PFSK-1 (cell line): ENCODE results near the gene SBK3. TPM values are rescaled to one million over a fixed set of nuclear protein-coding genes. Genes with fewer than 3 reads are reported as not detected.

Experiments used
- FOXP2 ChIP-seq: optimal IDR thresholded peaks from 2 replicates; pipeline ENCODE3; 2011; ENCODE audit warnings: borderline replicate concordance, control low read depth, inconsistent platforms; ENCODE audit not compliant: insufficient read depth; ENCODE audit errors: extremely low read length, extremely low read depth
- POLR2AphosphoS5 ChIP-seq: IDR thresholded peaks from 2 replicates; pipeline ENCODE4 v1.6.1; 2012; ENCODE audit warnings: low read depth, mild to moderate bottlenecking, control low read depth, low read length, moderate library complexity
- REST ChIP-seq, 2 experiments: IDR thresholded peaks; 2 replicates each; pipeline versions ENCODE4 v1.6.1 to v1.8.0; 2011 to 2012; ENCODE audit warnings: low read depth in 2 of 2, low read length in 2 of 2, control low read depth in 1 of 2, inconsistent platforms in 1 of 2, mild to moderate bottlenecking in 1 of 2, moderate library complexity in 1 of 2; ENCODE audit not compliant: insufficient read depth in 1 of 2
- SIN3A ChIP-seq: IDR thresholded peaks from 2 replicates; pipeline ENCODE4 v1.6.1; 2012; ENCODE audit warnings: mild to moderate bottlenecking, low read length, moderate library complexity, borderline replicate concordance; ENCODE audit not compliant: insufficient read depth
- TAF1 ChIP-seq: IDR thresholded peaks from 2 replicates; pipeline ENCODE4 v1.6.1; 2012; ENCODE audit warnings: low read length, control low read depth, borderline replicate concordance; ENCODE audit not compliant: insufficient read depth
- polyA plus RNA-seq: library from polyadenylated mRNA; unstranded; fragments of >200 nt; gene quantifications from one replicate; pipeline ENCODE4 v1.2.1, GENCODE V29; 2012; ENCODE audit warnings: low read depth, missing spikeins; ENCODE audit not compliant: insufficient read length

SBK3 gene
- polyA plus RNA-seq = 0.44 TPM

GRCh38 chr19:55545443-55545842, at the start of gene SBK3:
Gene SBK3 (minus strand): TSS chr19:55545543. CDS start chr19:55545543, 0 bp downstream.
- no peak for TF ChIP-seq FOXP2
- TF ChIP-seq SIN3A = no peak
- no peak for TF ChIP-seq POLR2AphosphoS5
- TF ChIP-seq TAF1 = no peak
- TF ChIP-seq REST (IDR thresholded peaks at IDR 0.05; ENCODE audit: insufficient read depth in 1 of 2, low read depth in 2 of 2, low read length in 2 of 2) = no peak

GRCh38 chr19:55593096-55593772, 47.9 kb upstream of the SBK3 start:
- TF ChIP-seq TAF1 (no peak), FOXP2 (no peak), SIN3A (no peak), POLR2AphosphoS5 (no peak), REST (IDR thresholded peaks at IDR 0.05; ENCODE audit: insufficient read depth in 1 of 2, low read depth in 2 of 2, low read length in 2 of 2) (no peak)

GRCh38 chr19:55592391-55593090, 47.2 kb upstream of the SBK3 start:
- TF ChIP-seq FOXP2 (no peak), REST (IDR thresholded peaks at IDR 0.05; ENCODE audit: insufficient read depth in 1 of 2, low read depth in 2 of 2, low read length in 2 of 2) (no peak), POLR2AphosphoS5 (no peak), SIN3A (no peak), TAF1 (no peak)

GRCh38 chr19:55591555-55591954, 46.2 kb upstream of the SBK3 start:
- no peak for TF ChIP-seq TAF1
- no peak for TF ChIP-seq REST (IDR thresholded peaks at IDR 0.05; ENCODE audit: insufficient read depth in 1 of 2, low read depth in 2 of 2, low read length in 2 of 2)
- no peak for TF ChIP-seq FOXP2
- TF ChIP-seq SIN3A = no peak
- no peak for TF ChIP-seq POLR2AphosphoS5

- TF ChIP-seq SIN3A (no peak), FOXP2 (no peak), REST (IDR thresholded peaks at IDR 0.05; ENCODE audit: insufficient read depth in 1 of 2, low read depth in 2 of 2, low read length in 2 of 2) (no peak)
Measured at GRCh38 chr19:55590617-55591016, 45.3 kb upstream of the SBK3 start.
